T-helper 1 cell treated with Interleukin-12 subunit alpha and Interleukin-12 subunit beta and Interleukin-4 antibody, amounts not matched to agents 30 ng/mL and 1 ng/mL, for 36 hours (primary cell): ENCODE results near the gene CDC20. TPM values are rescaled to one million over a fixed set of nuclear protein-coding genes. Genes with fewer than 3 reads are reported as not detected.
"Not testable (repeated sequence)": the region's sequence is repeated elsewhere in the genome, so short reads cannot be mapped to it uniquely, and the experiment has no call there.

ENCODE experiments used
- intact Hi-C: fragments of 100-400 bp; cut with micrococcal nuclease; formaldehyde crosslinking; loops from one replicate; pipeline ENCODE4 v1.15.1; 2024
- total RNA-seq: library from RNA; stranded (reverse); gene quantifications from 2 replicates; pipeline ENCODE4 v1.2.3, GENCODE V29; 2022

Gene CDC20
- total RNA-seq, 1 donor from 2014 or later, result 103 TPM

GRCh38 chr1:43381612-43382011 is 22.8 kb downstream of the CDC20 start:
- intact Hi-C loops, result loop anchor here (10.0 kb wide), 1 partner anchor 973 kb away; the partner anchor contains the start of gene ERI3

GRCh38 chr1:43382027-43382779 is 23.4 kb downstream of the CDC20 start:
- intact Hi-C loops, result loop anchor here (10.0 kb wide), 1 partner anchor 973 kb away; the partner anchor contains the start of gene ERI3

GRCh38 chr1:43383449-43383848 is 24.7 kb downstream of the CDC20 start:
- intact Hi-C loops, result loop anchor here (1.0 to 10.0 kb wide), 2 partner anchors 156 to 971 kb away; partner anchors contain the start of gene ERI3

GRCh38 chr1:43386676-43387075 is 27.9 kb downstream of the CDC20 start:
- intact Hi-C loops, result loop anchor here (10.0 kb wide), 1 partner anchor 968 kb away; the partner anchor contains the start of gene ERI3

- intact Hi-C loops, result loop anchor here (10.0 kb wide), 1 partner anchor 967 kb away; the partner anchor contains the start of gene ERI3
Observed at GRCh38 chr1:43387976-43388599, 29.3 kb downstream of the CDC20 start.

- intact Hi-C loops, result loop anchor here (1.0 to 10.0 kb wide), 7 partner anchors 20 to 966 kb away; partner anchors contain the start of genes CDC20, CFAP57, EBNA1BP2 and ELOVL1
Observed at GRCh38 chr1:43388613-43389012, 29.8 kb downstream of the CDC20 start.

GRCh38 chr1:43389326-43390313 is 30.8 kb downstream of the CDC20 start, which contains the start of the genes MED8 and SZT2:
Gene MED8 (minus strand): TSS chr1:43389800. CDS start chr1:43389764, 36 bp downstream.
Gene SZT2 (plus strand): TSS chr1:43389899. CDS start chr1:43389969, 70 bp downstream.
- intact Hi-C loops, result loop anchor here (1.0 to 10.0 kb wide), 10 partner anchors 21 to 965 kb away; partner anchors contain the start of genes CDC20, CFAP57, EBNA1BP2 and ELOVL1

- intact Hi-C loops, result loop anchor here (10.0 kb wide), 1 partner anchor 468 kb away; no protein-coding TSS in a partner anchor
Observed at GRCh38 chr1:43392702-43393101, 33.9 kb downstream of the CDC20 start.

- intact Hi-C loops, result loop anchor here (10.0 kb wide), 1 partner anchor 471 kb away; no protein-coding TSS in a partner anchor
Observed at GRCh38 chr1:43395523-43395922, 36.7 kb downstream of the CDC20 start.

GRCh38 chr1:43396059-43396458 is 37.3 kb downstream of the CDC20 start:
- intact Hi-C loops, result loop anchor here (10.0 kb wide), 1 partner anchor 471 kb away; no protein-coding TSS in a partner anchor

- intact Hi-C loops, result loop anchor here (10.0 kb wide), 1 partner anchor 473 kb away; no protein-coding TSS in a partner anchor
Observed at GRCh38 chr1:43398227-43398626, 39.4 kb downstream of the CDC20 start.

- intact Hi-C loops, result not testable (repeated sequence)
Observed at GRCh38 chr1:43400441-43400840, 41.7 kb downstream of the CDC20 start.

GRCh38 chr1:43402089-43402865 is 43.5 kb downstream of the CDC20 start:
- intact Hi-C loops, result no loop called here

GRCh38 chr1:43404353-43404752 is 45.6 kb downstream of the CDC20 start:
- intact Hi-C loops, result no loop called here

- intact Hi-C loops, result no loop called here
Observed at GRCh38 chr1:43405219-43405875, 46.6 kb downstream of the CDC20 start.

GRCh38 chr1:43405876-43406234 is 47.1 kb downstream of the CDC20 start:
- intact Hi-C loops, result no loop called here

- intact Hi-C loops, result no loop called here
Observed at GRCh38 chr1:43410571-43410970, 51.8 kb downstream of the CDC20 start.
